ENCODE measurements around the gene TOP1.
A peak's percentile ranks its signal among the peaks of the same experiment; 100 is the strongest.

TOP1 gene

GRCh38 chr20:41040855-41041254, 12.2 kb downstream of the TOP1 start:
- Mint-ChIP-seq H3K36me3 (peaks cover 17% of the 10 kb centered on the region), H3K4me1 (peaks cover 40% of the 10 kb centered on the region), H3K27me3 (no peaks in the 10 kb centered on the region), H3K27ac (no peak overlapping the region), H3K9me3 (no peaks in the 10 kb centered on the region), H3K4me3 (no peak overlapping the region)
- no peak for ATAC-seq

DNA sequence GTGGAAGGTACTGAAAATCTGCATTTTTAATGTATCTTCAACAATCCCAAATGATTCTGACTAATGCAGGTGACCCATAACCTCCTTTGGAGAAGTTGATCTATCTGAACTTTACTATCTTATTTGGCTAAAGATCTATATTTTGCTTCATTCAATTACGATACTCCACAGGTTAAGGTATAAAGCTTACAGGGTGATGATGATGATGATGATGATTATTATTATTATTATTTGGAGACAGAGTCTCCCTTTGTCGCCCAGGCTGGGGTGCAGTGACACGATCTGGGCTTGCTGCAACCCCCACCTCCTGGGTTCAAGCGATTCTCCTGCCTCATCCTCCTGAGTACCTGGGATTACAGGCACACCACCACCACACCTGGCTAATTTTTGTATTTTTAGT, 13.1 kb downstream of the TOP1 start:
- H3K9me3 Mint-ChIP-seq, result no peaks in the 10 kb centered on the region
- no peak overlapping the region for H3K27ac Mint-ChIP-seq
- peaks cover 40% of the 10 kb centered on the region for H3K4me1 Mint-ChIP-seq
- H3K4me3 Mint-ChIP-seq, result no peak overlapping the region
- H3K27me3 Mint-ChIP-seq, result no peaks in the 10 kb centered on the region
- no peak for ATAC-seq
- peaks cover 9% of the 10 kb centered on the region for H3K36me3 Mint-ChIP-seq

DNA sequence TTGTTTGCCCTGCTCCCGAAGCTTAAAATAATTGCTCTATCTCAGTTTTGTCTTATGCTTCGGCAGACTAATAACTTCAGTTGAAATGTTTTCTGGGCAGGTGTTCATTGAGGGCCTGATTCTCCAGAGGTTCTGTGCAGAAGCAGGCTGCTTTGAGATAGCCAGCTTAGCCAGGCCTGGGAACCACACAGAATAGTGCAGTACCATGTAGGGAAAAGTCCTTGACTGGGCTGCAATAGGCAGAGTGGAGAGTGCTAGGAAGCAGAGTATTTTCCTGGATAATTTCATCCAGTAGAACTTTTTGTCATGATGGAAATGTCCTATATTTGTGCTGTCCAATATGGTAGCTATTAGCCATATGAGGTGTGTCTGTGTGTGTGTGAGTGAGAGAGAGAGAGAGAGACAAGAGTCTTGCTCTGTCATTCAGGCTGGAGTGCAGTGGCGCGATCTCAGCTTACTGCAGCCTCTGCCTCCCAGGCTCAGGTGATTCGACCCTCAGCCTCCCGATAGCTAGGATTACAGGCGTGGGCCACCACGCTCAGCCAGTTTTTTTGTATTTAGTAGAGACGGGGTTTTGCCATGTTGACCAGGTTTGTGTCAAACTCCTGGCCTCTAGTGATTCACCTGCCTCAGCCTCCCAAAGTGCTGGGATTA, 15.9 kb downstream of the TOP1 start:
- peaks cover 66% of the 10 kb centered on the region for H3K4me1 Mint-ChIP-seq
- H3K9me3 Mint-ChIP-seq, result no peaks in the 10 kb centered on the region
- H3K36me3 Mint-ChIP-seq, result peaks cover 5% of the 10 kb centered on the region
- no peak for ATAC-seq
- no peak overlapping the region for H3K27ac Mint-ChIP-seq
- no peaks in the 10 kb centered on the region for H3K27me3 Mint-ChIP-seq
- no peak overlapping the region for H3K4me3 Mint-ChIP-seq

GRCh38 chr20:41045671-41046070, 17.0 kb downstream of the TOP1 start:
- no peak overlapping the region for H3K27ac Mint-ChIP-seq
- peaks cover 5% of the 10 kb centered on the region for H3K36me3 Mint-ChIP-seq
- peaks cover 68% of the 10 kb centered on the region for H3K4me1 Mint-ChIP-seq
- no peak for ATAC-seq
- H3K27me3 Mint-ChIP-seq, result no peaks in the 10 kb centered on the region
- H3K4me3 Mint-ChIP-seq, result no peak overlapping the region
- no peaks in the 10 kb centered on the region for H3K9me3 Mint-ChIP-seq

DNA sequence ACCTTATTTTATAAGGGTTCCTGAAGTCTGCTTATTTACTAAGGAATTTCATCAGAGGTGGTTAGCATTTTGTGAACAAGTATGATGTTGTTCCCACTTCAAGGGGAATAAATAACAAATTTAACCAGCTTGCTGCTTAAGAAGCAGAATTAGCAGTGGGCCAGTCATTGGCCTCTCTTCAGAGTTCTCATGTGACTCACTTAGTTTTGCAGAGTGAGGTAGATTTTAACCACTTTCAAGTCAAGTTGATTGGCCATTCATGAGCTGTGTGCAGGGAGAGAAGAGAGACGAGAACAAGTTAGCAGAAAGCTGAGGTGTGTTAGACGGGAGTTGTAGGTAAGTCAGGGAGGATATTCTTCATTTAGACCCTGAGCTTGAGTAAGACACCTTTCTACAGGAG, 18.1 kb downstream of the TOP1 start:
- Mint-ChIP-seq H3K27ac (no peak overlapping the region), H3K27me3 (no peaks in the 10 kb centered on the region), H3K36me3 (peaks cover 5% of the 10 kb centered on the region), H3K4me3 (no peak overlapping the region), H3K4me1 (peaks cover 75% of the 10 kb centered on the region), H3K9me3 (no peaks in the 10 kb centered on the region)
- ATAC-seq, result no peak

GRCh38 chr20:41047279-41047974, 18.8 kb downstream of the TOP1 start:
- H3K4me1 Mint-ChIP-seq, result peaks cover 82% of the 10 kb centered on the region
- H3K36me3 Mint-ChIP-seq, result peaks cover 5% of the 10 kb centered on the region
- peak overlapping the region; percentile 63 for H3K4me3 Mint-ChIP-seq
- no peaks in the 10 kb centered on the region for H3K27me3 Mint-ChIP-seq
- peak overlapping the region; percentile 52 for H3K27ac Mint-ChIP-seq
- no peaks in the 10 kb centered on the region for H3K9me3 Mint-ChIP-seq
- ATAC-seq, result peak; percentile 9

GRCh38 chr20:41047975-41048305, 19.3 kb downstream of the TOP1 start:
- peak overlapping the region; percentile 52 for H3K27ac Mint-ChIP-seq
- no peaks in the 10 kb centered on the region for H3K27me3 Mint-ChIP-seq
- peak overlapping the region; percentile 63 for H3K4me3 Mint-ChIP-seq
- no peaks in the 10 kb centered on the region for H3K9me3 Mint-ChIP-seq
- H3K4me1 Mint-ChIP-seq, result peaks cover 86% of the 10 kb centered on the region
- H3K36me3 Mint-ChIP-seq, result peaks cover 4% of the 10 kb centered on the region
- peak; percentile 77 for ATAC-seq

- Mint-ChIP-seq H3K36me3 (peaks cover 4% of the 10 kb centered on the region), H3K27me3 (no peaks in the 10 kb centered on the region), H3K9me3 (peaks cover 1% of the 10 kb centered on the region), H3K4me3 (peak overlapping the region; percentile 63), H3K27ac (peak overlapping the region; percentile 52), H3K4me1 (peaks cover 90% of the 10 kb centered on the region)
- ATAC-seq, result no peak
These were observed 20.1 kb downstream of the TOP1 start for GRCh38 chr20:41048461-41049301.

DNA sequence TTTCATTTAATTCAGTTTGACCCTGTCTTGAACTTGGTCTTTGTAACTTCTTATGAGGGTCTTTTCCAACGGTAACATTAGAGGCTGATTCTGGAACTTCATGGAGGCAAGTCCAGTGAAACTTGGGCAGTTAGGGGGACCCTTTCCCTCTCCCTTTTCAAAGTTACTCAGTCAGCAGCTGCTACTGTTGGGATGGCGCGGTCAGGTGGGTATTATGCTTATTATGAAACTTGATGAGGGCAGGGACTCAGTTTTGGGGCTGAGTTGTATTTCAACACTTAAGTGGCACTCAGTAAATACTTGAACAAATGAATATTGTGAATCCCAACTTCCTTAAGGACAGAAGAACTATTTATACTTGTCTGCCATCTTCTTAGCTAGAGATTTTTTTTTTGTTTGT, 20.8 kb downstream of the TOP1 start:
- Mint-ChIP-seq H3K9me3 (peaks cover 6% of the 10 kb centered on the region), H3K4me1 (peaks cover 93% of the 10 kb centered on the region), H3K27me3 (no peaks in the 10 kb centered on the region), H3K27ac (peak overlapping the region; percentile 52), H3K4me3 (no peak overlapping the region), H3K36me3 (peaks cover 12% of the 10 kb centered on the region)
- ATAC-seq, result no peak

GRCh38 chr20:41050361-41051008, 21.9 kb downstream of the TOP1 start:
- peaks cover 6% of the 10 kb centered on the region for H3K9me3 Mint-ChIP-seq
- H3K4me1 Mint-ChIP-seq, result peaks cover 92% of the 10 kb centered on the region
- peaks cover 16% of the 10 kb centered on the region for H3K36me3 Mint-ChIP-seq
- peak overlapping the region; percentile 9 for H3K27ac Mint-ChIP-seq
- H3K27me3 Mint-ChIP-seq, result no peaks in the 10 kb centered on the region
- H3K4me3 Mint-ChIP-seq, result peak overlapping the region; percentile 40
- peak; percentile 73 for ATAC-seq

DNA sequence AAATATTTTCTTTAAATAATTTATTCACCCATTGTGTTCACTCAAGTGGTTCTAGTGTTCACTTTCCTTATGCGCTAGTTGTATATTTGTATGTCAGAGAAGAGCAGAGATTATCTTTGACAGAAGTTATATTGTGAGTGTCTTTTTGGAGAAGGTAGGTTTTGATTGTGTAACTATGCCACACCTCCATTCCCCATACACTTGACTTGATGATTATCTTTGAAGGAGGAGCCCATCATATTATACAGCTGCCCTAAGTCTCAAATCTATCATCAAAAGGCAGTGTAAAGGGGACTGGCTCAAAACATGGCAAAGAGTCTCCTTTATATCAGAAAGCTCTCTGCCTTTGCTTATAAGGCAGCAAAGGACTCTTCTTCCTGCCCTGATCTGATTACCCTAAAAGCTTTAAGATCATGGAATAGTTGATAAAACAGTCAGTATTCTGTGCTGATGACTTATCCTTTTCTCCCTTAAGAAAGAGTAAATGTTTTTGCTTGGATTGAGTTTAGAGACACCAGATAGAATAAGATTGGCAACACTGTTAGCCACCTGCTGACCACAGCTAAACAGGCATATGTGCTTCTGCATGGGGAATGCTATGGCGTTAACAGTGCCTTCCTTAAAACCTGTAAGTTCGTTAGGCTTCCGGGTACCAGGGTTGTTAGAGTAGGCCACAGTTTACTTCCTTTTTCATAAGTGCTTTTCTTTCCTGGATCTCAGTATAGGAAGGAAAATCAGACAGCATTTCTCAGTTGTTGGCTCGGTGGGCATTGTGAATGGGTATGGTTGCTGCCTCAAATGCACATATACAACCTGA, 22.6 kb downstream of the TOP1 start:
- no peak for ATAC-seq
- Mint-ChIP-seq H3K4me3 (no peak overlapping the region), H3K27me3 (no peaks in the 10 kb centered on the region), H3K36me3 (peaks cover 23% of the 10 kb centered on the region), H3K27ac (peak overlapping the region; percentile 9), H3K9me3 (peaks cover 6% of the 10 kb centered on the region), H3K4me1 (peaks cover 93% of the 10 kb centered on the region)

DNA sequence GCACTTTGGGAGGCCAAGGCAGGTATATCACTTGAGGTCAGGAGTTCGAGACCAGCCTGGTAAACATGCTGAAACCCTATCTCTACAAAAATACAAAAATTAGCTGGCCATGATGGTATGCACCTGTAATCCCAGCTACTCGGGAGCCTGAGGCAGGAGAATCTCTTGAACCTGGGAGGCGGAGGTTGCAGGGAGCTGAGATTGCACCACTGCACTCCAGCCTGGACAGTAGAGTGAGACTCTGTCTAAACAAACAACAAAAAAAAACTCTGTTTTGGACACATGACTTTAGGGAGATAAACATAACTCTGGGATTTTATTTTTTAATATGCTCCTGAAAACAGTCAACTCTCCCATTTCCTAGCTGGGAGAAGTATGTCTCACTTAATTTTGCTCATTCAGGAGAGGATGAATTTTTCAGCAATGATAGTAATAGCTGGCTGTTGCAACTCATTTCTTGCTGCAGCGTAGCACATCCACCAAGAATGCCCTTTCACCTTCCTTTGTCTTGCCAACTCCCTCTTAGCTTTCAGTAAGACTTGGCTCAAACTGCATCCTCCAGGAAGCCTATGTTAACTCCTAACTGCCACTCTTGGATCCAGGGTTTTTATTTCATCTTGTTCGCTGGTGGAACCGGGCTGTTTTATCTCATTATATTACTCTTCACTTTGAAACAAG, 24.3 kb downstream of the TOP1 start:
- peaks cover 23% of the 10 kb centered on the region for H3K36me3 Mint-ChIP-seq

GRCh38 chr20:41054070-41054846, 25.6 kb downstream of the TOP1 start:
- H3K9me3 Mint-ChIP-seq, result peaks cover 6% of the 10 kb centered on the region
- H3K4me3 Mint-ChIP-seq, result no peak overlapping the region
- peaks cover 63% of the 10 kb centered on the region for H3K4me1 Mint-ChIP-seq
- ATAC-seq, result no peak
- H3K27ac Mint-ChIP-seq, result no peak overlapping the region
- H3K27me3 Mint-ChIP-seq, result no peaks in the 10 kb centered on the region
- peaks cover 23% of the 10 kb centered on the region for H3K36me3 Mint-ChIP-seq

More for the DNA sequence above, 24.3 kb downstream of the TOP1 start:
- ATAC-seq, result no peak
- Mint-ChIP-seq H3K9me3 (peaks cover 6% of the 10 kb centered on the region), H3K27me3 (no peaks in the 10 kb centered on the region), H3K27ac (no peak overlapping the region), H3K4me1 (peaks cover 76% of the 10 kb centered on the region), H3K4me3 (no peak overlapping the region)
